Activated T-cell treated with anti-CD3 and anti-CD28 coated beads, Interleukin-2, amount 50 U/mL, for 24 hours (primary cell): ENCODE results near the gene MNX1.

Experiments used
- DNase-seq: peaks from one replicate; pipeline ENCODE4 v3.0.0-alpha.2; 2020
- H3K27ac Mint-ChIP-seq: 2 replicates; pipeline ENCODE4 v1.8.0; 2020; ENCODE audit warnings: mild to moderate bottlenecking, mixed read lengths
- H3K27me3 Mint-ChIP-seq: 2 replicates; pipeline ENCODE4 v1.8.0; 2020; ENCODE audit warnings: mixed read lengths
- H3K36me3 Mint-ChIP-seq: 2 replicates; pipeline ENCODE4 v1.8.0; 2020; ENCODE audit warnings: low read depth, mixed read lengths
- H3K4me1 Mint-ChIP-seq: 2 replicates; pipeline ENCODE4 v1.8.0; 2020; ENCODE audit warnings: low read depth, mixed read lengths
- H3K4me3 Mint-ChIP-seq: 2 replicates; pipeline ENCODE4 v1.8.0; 2020; ENCODE audit warnings: mild to moderate bottlenecking, moderate library complexity, mixed read lengths
- H3K9me3 Mint-ChIP-seq: 2 replicates; pipeline ENCODE4 v1.8.0; 2020; ENCODE audit warnings: mixed read lengths

MNX1 gene

GRCh38 chr7:157021871-157022680 is 11.6 kb upstream of the MNX1 start:
- no peak for DNase-seq
- H3K27me3 Mint-ChIP-seq = peaks cover 85% of the 10 kb centered on the region
- H3K4me1 Mint-ChIP-seq = peaks cover 10% of the 10 kb centered on the region
- no peaks in the 10 kb centered on the region for H3K9me3 Mint-ChIP-seq
- no peaks in the 10 kb centered on the region for H3K36me3 Mint-ChIP-seq
- no peak overlapping the region for H3K27ac Mint-ChIP-seq
- H3K4me3 Mint-ChIP-seq = no peak overlapping the region

DNA sequence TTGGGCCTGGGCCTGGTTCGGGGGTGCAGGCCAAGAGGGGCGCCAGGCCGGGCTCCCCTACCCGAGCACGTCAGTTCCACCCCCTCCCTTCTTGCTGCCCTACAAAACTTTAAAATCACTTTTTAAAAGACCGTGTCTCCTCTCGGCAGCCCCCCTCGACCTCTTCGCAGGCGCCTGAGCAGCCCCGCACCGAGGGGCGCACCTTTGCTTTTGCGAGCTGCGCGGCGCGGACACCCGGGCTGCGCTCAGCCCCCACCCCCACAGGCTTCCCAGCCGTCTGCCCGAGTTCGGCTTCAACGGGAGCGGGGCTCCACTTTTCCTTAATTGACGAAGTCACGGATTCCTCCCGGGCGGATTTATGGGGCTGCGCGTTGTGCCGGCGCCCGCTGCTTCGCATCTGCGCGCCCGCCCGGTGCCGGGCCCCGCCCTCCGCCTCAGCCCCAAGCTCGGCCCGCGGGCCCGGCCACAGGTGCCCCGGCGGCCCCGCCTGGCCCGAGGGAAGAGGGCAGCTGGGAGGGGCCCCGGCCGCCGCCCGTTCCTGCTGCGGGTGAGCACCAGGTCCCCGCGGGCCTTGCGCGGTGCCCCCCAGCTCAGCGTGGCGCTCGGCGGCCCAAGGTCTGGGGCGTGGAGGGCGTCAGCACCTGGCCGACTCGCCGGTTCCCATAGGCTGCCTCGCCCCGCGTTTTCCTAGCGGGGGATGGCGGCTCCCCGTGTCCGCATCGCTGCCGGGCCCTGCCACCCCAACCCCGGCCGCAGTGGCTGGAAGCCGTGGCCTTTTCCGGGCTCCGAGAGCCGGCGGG is 10.8 kb upstream of the MNX1 start:
- Mint-ChIP-seq H3K27ac (no peak overlapping the region), H3K36me3 (no peaks in the 10 kb centered on the region), H3K27me3 (peaks cover 85% of the 10 kb centered on the region), H3K4me1 (peaks cover 17% of the 10 kb centered on the region), H3K4me3 (no peak overlapping the region), H3K9me3 (no peaks in the 10 kb centered on the region)
- DNase-seq = no peak

- Mint-ChIP-seq H3K4me1 (peaks cover 21% of the 10 kb centered on the region), H3K4me3 (no peak overlapping the region), H3K9me3 (no peaks in the 10 kb centered on the region), H3K27ac (no peak overlapping the region), H3K36me3 (no peaks in the 10 kb centered on the region), H3K27me3 (peaks cover 85% of the 10 kb centered on the region)
- peak; percentile 37 for DNase-seq
Observed at GRCh38 chr7:157020514-157021070, 10.1 kb upstream of the MNX1 start.

DNA sequence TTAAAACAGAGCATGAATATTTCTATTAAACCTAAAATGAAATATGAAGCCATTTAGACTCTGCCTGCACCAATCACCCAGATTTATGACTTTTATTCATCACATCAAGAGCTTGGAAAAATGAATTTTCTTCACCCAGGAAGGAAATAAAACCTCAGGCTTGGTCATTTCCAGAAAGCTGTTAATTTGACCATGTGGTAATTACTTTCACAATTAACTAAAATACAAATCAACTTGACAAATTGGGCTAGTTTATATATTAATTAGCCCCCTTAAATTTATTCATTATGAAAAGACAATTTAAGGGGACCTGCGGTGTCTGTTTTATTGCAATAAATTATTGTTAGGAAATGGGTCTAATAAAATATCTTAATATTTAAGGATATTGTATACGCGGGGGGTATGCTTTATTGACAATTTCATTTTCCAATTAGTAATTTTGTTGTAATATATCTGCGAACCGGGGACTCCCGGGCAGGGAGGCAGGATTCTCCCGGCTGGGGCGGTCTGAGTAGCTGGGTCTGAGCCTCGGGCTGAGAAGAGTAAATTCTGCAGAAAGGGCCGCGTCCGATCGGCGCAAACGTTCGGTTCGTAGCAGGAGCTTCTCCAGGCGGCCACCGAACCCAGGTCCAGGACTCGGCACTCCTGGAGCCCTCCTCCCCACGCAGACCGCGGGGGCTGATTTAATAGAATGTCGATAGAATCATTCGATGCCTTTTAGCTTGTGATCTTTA is 9.4 kb upstream of the MNX1 start:
- peaks cover 85% of the 10 kb centered on the region for H3K27me3 Mint-ChIP-seq

GRCh38 chr7:157018997-157019608 is 8.6 kb upstream of the MNX1 start:
- peak overlapping the region; percentile 71 for H3K27ac Mint-ChIP-seq

More for the DNA sequence above, 9.4 kb upstream of the MNX1 start:
- peaks cover 21% of the 10 kb centered on the region for H3K4me1 Mint-ChIP-seq
- no peak overlapping the region for H3K4me3 Mint-ChIP-seq
- H3K36me3 Mint-ChIP-seq = no peaks in the 10 kb centered on the region
- H3K9me3 Mint-ChIP-seq = no peaks in the 10 kb centered on the region
- DNase-seq = no peak
- no peak overlapping the region for H3K27ac Mint-ChIP-seq

DNA sequence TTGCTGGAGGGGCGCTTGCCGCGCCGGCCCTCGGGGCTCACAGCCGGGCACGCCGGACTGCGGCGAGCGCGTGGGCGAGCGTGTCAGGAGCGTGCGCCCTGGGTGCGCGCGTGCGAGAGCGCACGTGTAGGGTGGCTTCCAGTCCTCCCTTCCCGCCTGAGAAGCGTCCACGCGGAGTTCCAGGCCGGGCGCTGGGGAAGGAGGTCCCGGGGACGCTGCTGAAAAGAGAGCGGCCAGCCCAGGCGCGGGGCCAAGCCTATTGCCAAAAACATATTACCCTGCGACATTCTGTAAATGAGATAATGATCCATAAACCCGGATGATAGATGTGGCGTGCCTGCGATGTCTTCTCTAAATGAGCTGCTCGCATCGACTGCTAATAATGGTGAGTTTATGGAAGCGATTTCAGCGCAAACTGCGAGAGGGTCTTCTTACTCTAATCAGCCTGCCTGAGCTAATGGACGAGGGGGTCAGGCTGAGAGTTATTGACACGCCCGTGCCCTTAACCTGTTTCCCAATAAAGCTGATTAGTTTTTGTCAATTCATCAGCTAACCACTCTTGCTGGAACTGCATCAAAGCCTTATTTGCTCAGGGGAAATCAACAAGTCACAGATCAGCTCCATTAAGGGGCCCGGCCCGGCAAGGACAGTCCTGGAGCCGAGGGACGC is 8.0 kb upstream of the MNX1 start:
- peak; percentile 35 for DNase-seq
- Mint-ChIP-seq H3K4me1 (peaks cover 21% of the 10 kb centered on the region), H3K4me3 (peak overlapping the region; percentile 56), H3K27me3 (peaks cover 86% of the 10 kb centered on the region), H3K36me3 (no peaks in the 10 kb centered on the region), H3K27ac (no peak overlapping the region), H3K9me3 (no peaks in the 10 kb centered on the region)

More at GRCh38 chr7:157018997-157019608, 8.6 kb upstream of the MNX1 start:
- H3K4me3 Mint-ChIP-seq = peak overlapping the region; percentile 56
- H3K36me3 Mint-ChIP-seq = no peaks in the 10 kb centered on the region
- peaks cover 21% of the 10 kb centered on the region for H3K4me1 Mint-ChIP-seq
- peaks cover 85% of the 10 kb centered on the region for H3K27me3 Mint-ChIP-seq
- DNase-seq = peak; percentile 38
- no peaks in the 10 kb centered on the region for H3K9me3 Mint-ChIP-seq

DNA sequence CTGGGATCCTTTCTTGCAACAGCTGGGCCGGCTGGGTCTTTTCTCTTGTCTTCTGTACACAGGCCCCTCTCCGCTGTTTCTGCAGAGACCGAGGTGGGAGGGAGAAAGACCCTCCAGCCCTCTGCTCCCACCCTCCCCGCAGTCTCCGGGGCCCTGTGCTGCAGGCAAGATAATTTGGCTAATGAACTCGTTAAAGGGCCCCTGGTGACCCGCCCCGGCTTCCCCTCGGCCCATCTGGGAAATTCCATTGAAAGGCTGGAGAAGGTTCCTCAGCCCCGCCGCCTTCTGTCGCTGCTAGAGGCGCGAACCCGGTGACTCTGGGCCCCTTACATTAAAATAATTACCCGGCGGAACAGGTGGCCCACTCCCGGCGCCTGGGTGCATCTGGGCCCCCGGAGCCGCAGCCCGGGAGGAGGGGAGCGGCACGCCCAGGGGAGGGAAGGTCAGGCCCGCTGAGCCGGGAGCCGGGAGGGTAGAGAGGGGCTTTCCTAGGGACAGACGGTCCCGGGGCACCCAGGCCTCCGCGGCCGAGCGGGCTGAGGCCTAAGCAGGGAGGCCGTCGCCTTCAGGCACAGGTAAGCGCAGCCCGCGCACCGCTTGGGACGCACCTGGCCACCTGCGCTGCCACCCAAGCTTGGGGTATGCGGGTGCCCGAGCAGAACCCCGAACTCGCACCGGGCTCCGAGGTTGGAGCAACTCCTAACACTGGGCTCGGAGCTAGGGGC is 7.3 kb upstream of the MNX1 start:
- H3K4me1 Mint-ChIP-seq = peaks cover 21% of the 10 kb centered on the region
- no peak overlapping the region for H3K4me3 Mint-ChIP-seq
- H3K36me3 Mint-ChIP-seq = no peaks in the 10 kb centered on the region
- DNase-seq = no peak
- H3K9me3 Mint-ChIP-seq = no peaks in the 10 kb centered on the region
- peaks cover 86% of the 10 kb centered on the region for H3K27me3 Mint-ChIP-seq
- no peak overlapping the region for H3K27ac Mint-ChIP-seq

DNA sequence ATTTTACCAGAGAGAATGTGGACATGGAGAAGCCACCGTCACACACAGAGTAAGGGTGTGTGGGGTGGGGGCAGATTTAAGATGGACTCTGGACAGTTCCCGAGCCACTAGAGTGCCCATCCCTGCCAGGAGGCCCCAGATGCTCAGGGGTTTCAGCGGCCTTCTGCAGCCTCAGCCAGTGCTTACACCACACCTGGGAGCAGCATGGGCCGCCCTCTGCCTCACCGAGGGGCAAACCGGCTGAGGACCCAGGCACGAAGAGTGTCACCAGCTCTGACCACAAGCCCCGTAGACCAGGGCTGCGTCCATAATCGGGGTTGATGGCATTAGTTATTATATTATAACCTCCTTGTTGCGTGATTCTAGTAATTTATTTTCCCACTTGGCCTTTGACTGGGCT is 6.7 kb upstream of the MNX1 start:
- H3K4me3 Mint-ChIP-seq = no peak overlapping the region
- H3K27me3 Mint-ChIP-seq = peaks cover 86% of the 10 kb centered on the region
- H3K4me1 Mint-ChIP-seq = peaks cover 22% of the 10 kb centered on the region
- H3K9me3 Mint-ChIP-seq = no peaks in the 10 kb centered on the region
- no peak overlapping the region for H3K27ac Mint-ChIP-seq
- no peaks in the 10 kb centered on the region for H3K36me3 Mint-ChIP-seq
- DNase-seq = no peak

GRCh38 chr7:157016352-157017041 is 6.0 kb upstream of the MNX1 start:
- no peaks in the 10 kb centered on the region for H3K36me3 Mint-ChIP-seq
- peaks cover 28% of the 10 kb centered on the region for H3K4me1 Mint-ChIP-seq
- H3K4me3 Mint-ChIP-seq = no peak overlapping the region
- H3K27me3 Mint-ChIP-seq = peaks cover 87% of the 10 kb centered on the region
- no peaks in the 10 kb centered on the region for H3K9me3 Mint-ChIP-seq
- DNase-seq = peak; percentile 50
- no peak overlapping the region for H3K27ac Mint-ChIP-seq

- Mint-ChIP-seq H3K27me3 (peaks cover 90% of the 10 kb centered on the region), H3K4me3 (no peak overlapping the region), H3K4me1 (peaks cover 33% of the 10 kb centered on the region), H3K9me3 (no peaks in the 10 kb centered on the region), H3K27ac (no peak overlapping the region), H3K36me3 (no peaks in the 10 kb centered on the region)
- DNase-seq = no peak
Observed at GRCh38 chr7:157016024-157016351, 5.5 kb upstream of the MNX1 start.

- Mint-ChIP-seq H3K27ac (no peak overlapping the region), H3K4me1 (peaks cover 31% of the 10 kb centered on the region), H3K4me3 (no peak overlapping the region), H3K36me3 (no peaks in the 10 kb centered on the region), H3K9me3 (no peaks in the 10 kb centered on the region), H3K27me3 (peaks cover 84% of the 10 kb centered on the region)
- DNase-seq = no peak
Observed at GRCh38 chr7:157014635-157015555, 4.4 kb upstream of the MNX1 start.
